Measurements from ENCODE around the gene NDUFA13. TPM values are rescaled to one million over a fixed set of nuclear protein-coding genes. Genes with fewer than 3 reads are reported as not detected.
A peak's percentile ranks its signal among the peaks of the same experiment; 100 is the strongest.

Gene NDUFA13
- total RNA-seq, 1 experiment from 2014 or later, result 489 TPM

DNA sequence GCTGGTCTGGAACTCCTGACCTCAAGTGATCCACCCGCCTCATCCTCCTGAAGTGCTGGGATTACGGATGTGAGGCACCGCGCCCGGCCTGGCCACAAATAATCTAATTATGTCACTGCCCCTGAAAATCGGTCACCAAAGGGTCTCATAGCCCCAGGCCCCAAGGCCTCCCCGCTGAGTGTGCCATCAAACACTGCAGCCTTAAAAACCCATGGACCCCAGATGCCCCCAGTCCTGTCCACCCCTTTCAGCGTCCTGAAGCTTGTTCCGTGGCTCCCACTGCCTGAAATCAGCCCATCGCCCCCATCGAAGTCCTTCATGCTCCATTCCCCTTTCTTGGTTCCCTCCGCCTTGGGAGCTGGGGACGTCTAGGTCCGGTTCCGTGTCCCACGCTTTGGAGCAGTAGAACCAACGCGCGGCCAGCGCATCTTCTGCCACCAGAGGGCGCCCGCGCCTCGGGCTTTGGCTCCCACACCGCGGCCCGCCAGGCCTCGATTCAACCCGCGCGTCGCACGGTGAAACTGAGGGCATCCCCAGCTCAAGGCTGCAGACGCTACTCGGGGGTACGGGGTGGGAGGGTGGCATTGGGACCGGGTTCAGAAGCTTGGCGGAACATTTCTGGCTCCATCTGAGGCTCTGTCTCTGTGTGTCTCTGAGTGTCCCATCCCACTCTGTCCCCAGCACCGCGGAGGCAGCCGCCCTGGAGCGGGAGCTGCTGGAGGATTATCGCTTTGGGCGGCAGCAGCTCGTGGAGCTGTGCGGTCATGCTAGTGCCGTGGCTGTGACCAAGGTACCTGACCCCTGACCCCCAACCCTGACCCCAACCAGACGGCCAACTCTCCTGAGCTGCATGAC is 16.2 kb downstream of the NDUFA13 start:
- H3K27ac Mint-ChIP-seq, result peak overlapping the region in 1 of 3 experiments; percentile 34; a peak in 1 of 7 replicates
- no peak overlapping the region for H3K18ac ChIP-seq (ENCODE audit: insufficient read length, low read depth, low read length)
- no peak overlapping the region for H3K4me2 ChIP-seq (ENCODE audit: insufficient read depth, insufficient read length, low read length)

More for the DNA sequence above, 16.2 kb downstream of the NDUFA13 start:
- no peaks in the 10 kb centered on the region for H3K4me1 ChIP-seq (ENCODE audit: insufficient read depth, low read length)
- no peak overlapping the region for H2BK15ac ChIP-seq (ENCODE audit: low read depth, low read length)
- no peak overlapping the region for H2BK12ac ChIP-seq (ENCODE audit: insufficient read length, low read depth, low read length)
- no peak overlapping the region for H3K23ac ChIP-seq (ENCODE audit: insufficient read length, low read depth, low read length)
- WGBS (ENCODE audit: extremely low coverage, insufficient read length, low lambda C conversion rate), result no CpG with 5 or more reads among the region's 48 CpGs
- Mint-ChIP-seq H3K9me3 (no peaks in the 10 kb centered on the region; a peak in 1 of 5 replicates), H3K36me3 (ENCODE audit: insufficient read depth in 1 of 3, low read depth in 3 of 3) (peaks cover 11 to 41% (median 28%) of the 10 kb centered on the region in 3 experiments; a peak in 6 of 7 replicates), H3K27me3 (ENCODE audit: low read depth) (peaks cover 11% of the 10 kb centered on the region), H3K4me1 (peaks cover 10 to 17% of the 10 kb centered on the region in 2 experiments), H3K4me3 (no peak overlapping the region; a peak in 1 of 5 replicates)
- H4K5ac ChIP-seq (ENCODE audit: insufficient read length, low read depth, low read length), result no peak overlapping the region
- no peak overlapping the region for H2AK5ac ChIP-seq (ENCODE audit: insufficient read length, low read length)
- H3K79me2 ChIP-seq (ENCODE audit: insufficient read depth, low read length), result no peaks in the 10 kb centered on the region
- H4K91ac ChIP-seq (ENCODE audit: insufficient read length, low read depth, low read length), result no peak overlapping the region
- no peak overlapping the region for H2AFZ ChIP-seq (ENCODE audit: low read length)
- H2BK5ac ChIP-seq (ENCODE audit: insufficient read length, low read length), result no peak overlapping the region
- no peak overlapping the region for H4K8ac ChIP-seq (replicated peaks; ENCODE audit: insufficient read length, low read depth, low read length)
- H4K20me1 ChIP-seq (ENCODE audit: control insufficient read depth, insufficient read depth, insufficient read length), result peaks cover 3% of the 10 kb centered on the region
- no peaks in the 10 kb centered on the region for H3K79me1 ChIP-seq (ENCODE audit: insufficient read depth, low read depth, low read length, poor library complexity, severe bottlenecking)
- no peak overlapping the region for H3K56ac ChIP-seq (ENCODE audit: insufficient read length, low read depth, low read length)
- DNase-seq, result peak; percentile 84
- H3K23me2 ChIP-seq (ENCODE audit: insufficient read length, low read depth, low read length, poor library complexity, severe bottlenecking), result no peaks in the 10 kb centered on the region
- H3T11ph ChIP-seq (ENCODE audit: low read length), result no peak overlapping the region
- no peak overlapping the region for H3K4ac ChIP-seq (ENCODE audit: low read depth, low read length)
- H3K14ac ChIP-seq (ENCODE audit: insufficient read depth, low read length), result no peak overlapping the region; the same call in 1 of the 2 replicates
- no peak overlapping the region for H2BK20ac ChIP-seq (ENCODE audit: low read depth, low read length, poor library complexity, severe bottlenecking)
- TF ChIP-seq, protein P1, sequence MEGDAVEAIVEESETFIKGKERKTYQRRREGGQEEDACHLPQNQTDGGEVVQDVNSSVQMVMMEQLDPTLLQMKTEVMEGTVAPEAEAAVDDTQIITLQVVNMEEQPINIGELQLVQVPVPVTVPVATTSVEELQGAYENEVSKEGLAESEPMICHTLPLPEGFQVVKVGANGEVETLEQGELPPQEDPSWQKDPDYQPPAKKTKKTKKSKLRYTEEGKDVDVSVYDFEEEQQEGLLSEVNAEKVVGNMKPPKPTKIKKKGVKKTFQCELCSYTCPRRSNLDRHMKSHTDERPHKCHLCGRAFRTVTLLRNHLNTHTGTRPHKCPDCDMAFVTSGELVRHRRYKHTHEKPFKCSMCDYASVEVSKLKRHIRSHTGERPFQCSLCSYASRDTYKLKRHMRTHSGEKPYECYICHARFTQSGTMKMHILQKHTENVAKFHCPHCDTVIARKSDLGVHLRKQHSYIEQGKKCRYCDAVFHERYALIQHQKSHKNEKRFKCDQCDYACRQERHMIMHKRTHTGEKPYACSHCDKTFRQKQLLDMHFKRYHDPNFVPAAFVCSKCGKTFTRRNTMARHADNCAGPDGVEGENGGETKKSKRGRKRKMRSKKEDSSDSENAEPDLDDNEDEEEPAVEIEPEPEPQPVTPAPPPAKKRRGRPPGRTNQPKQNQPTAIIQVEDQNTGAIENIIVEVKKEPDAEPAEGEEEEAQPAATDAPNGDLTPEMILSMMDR (conservative IDR thresholded peaks at IDR 0.05), result peak; percentile 98
- H2BK120ac ChIP-seq (ENCODE audit: low read depth, low read length, poor library complexity, severe bottlenecking), result no peak overlapping the region
- no peak overlapping the region for H3K27ac ChIP-seq (ENCODE audit: insufficient read length, low read depth, low read length)
- H3K27me3 ChIP-seq (ENCODE audit: insufficient read depth, low read length), result no peaks in the 10 kb centered on the region
- H3K9ac ChIP-seq (ENCODE audit: extremely low read depth, insufficient read length, low read length), result no peak overlapping the region
- H3K9me3 ChIP-seq (ENCODE audit: control insufficient read depth, low read depth, low read length), result no peaks in the 10 kb centered on the region

Data from H9 (cell line).